B cell (primary cell): ENCODE results near the gene SERPINB1.

Source experiments
- EZH2 ChIP-seq: IDR thresholded peaks from 2 replicates; pipeline ENCODE4 v1.6.1; 2012; ENCODE audit warnings: borderline replicate concordance, low read depth, mild to moderate bottlenecking, moderate library complexity, low read length; ENCODE audit not compliant: insufficient read depth, poor library complexity, severe bottlenecking
- TF ChIP-seq, protein P1 (sequence below): fragments of 200-600 bp; IDR thresholded peaks from one replicate; pipeline ENCODE4 v1.8.0; 2022; ENCODE audit warnings: antibody characterized with exemption, mild to moderate bottlenecking

DNA sequence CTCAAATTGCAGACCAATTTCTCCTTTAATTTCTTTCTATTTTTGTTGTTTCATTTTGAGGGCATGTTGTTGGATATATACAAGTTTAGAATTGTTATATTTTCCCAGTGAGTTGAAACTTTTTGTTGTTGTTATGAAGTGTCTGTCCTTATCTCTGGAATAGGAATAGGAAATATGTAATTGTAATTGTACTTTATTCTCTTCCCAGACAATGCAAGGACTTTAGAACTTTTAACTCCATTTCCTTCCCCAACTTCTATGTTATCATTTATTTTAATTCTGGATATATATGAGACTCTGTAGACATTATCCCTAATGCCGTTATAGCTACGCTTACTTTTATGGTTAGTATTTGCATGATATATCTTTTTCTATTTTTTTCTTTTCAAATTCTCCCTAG, 12.4 kb downstream of the SERPINB1 start:
- TF ChIP-seq, protein P1, sequence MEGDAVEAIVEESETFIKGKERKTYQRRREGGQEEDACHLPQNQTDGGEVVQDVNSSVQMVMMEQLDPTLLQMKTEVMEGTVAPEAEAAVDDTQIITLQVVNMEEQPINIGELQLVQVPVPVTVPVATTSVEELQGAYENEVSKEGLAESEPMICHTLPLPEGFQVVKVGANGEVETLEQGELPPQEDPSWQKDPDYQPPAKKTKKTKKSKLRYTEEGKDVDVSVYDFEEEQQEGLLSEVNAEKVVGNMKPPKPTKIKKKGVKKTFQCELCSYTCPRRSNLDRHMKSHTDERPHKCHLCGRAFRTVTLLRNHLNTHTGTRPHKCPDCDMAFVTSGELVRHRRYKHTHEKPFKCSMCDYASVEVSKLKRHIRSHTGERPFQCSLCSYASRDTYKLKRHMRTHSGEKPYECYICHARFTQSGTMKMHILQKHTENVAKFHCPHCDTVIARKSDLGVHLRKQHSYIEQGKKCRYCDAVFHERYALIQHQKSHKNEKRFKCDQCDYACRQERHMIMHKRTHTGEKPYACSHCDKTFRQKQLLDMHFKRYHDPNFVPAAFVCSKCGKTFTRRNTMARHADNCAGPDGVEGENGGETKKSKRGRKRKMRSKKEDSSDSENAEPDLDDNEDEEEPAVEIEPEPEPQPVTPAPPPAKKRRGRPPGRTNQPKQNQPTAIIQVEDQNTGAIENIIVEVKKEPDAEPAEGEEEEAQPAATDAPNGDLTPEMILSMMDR, result no peak
- no peak for TF ChIP-seq EZH2
